IMR-90 (cell line): ENCODE results near the gene LILRA6. TPM values are rescaled to one million over a fixed set of nuclear protein-coding genes. Genes with fewer than 3 reads are reported as not detected.

ENCODE experiments used
- MAFK ChIP-seq: IDR thresholded peaks from 2 replicates; pipeline ENCODE4 v1.6.1; 2012; ENCODE audit warnings: low read depth, low read length, improper control_type of control experiment
- USF2 ChIP-seq: fragments of 150-350 bp; IDR thresholded peaks from 2 replicates; pipeline ENCODE4 v1.6.1; 2017; ENCODE audit warnings: mild to moderate bottlenecking, antibody characterized with exemption, low read length, low read depth
- polyA plus RNA-seq, 3 experiments: library from polyadenylated mRNA; depleted of rRNA; stranded (reverse); fragments of >200 nt; gene quantifications; 2 replicates each; pipeline ENCODE4 v1.2.3, GENCODE V29; 2012; ENCODE audit warnings: low replicate concordance in 1 of 3
- total RNA-seq: library from RNA; depleted of rRNA; stranded (reverse); fragments of >200 nt; gene quantifications from 2 replicates; pipeline ENCODE4 v1.2.3, GENCODE V29; 2012

The LILRA6 gene
- total and polyA plus RNA-seq, 2 of the 4 experiments (the other 2 are of a cell fraction), result not detected

GRCh38 chr19:54209811-54210494, 32.6 kb downstream of the LILRA6 start (continued):
- no peak for TF ChIP-seq USF2
- no peak for TF ChIP-seq MAFK
